Measurements from ENCODE around the gene NBAS. TPM values are rescaled to one million over a fixed set of nuclear protein-coding genes. Genes with fewer than 3 reads are reported as not detected.

The NBAS gene
- total RNA-seq, 1 experiment from 2014 or later, result 36.3 TPM

DNA sequence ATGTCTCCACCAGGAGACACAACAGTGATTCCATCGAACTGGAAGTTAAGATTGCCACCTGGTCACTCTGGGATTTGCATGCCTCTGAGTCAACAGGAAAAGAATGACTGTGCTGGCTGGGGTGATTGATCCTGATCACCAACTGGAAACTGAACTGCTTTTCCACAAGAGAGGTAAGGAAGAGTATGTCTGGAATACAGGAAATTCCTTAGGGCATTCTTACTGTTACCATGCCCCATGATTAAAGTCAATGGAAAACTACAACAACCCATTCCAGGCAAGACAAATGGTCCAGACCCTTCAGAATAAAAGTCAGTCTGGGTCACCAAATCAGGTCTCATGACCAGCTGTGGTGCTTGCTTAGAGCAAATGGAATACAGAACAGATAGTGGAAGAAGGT is 18.5 kb upstream of the NBAS start:
- in situ Hi-C loops (cut with HindIII; ENCODE audit: low pct_unique_long_range_greater_than_20kb, low sequenced_read_pairs) (no loop called here), intact Hi-C loops (cut with micrococcal nuclease; ENCODE audit: unreplicated experiment) (no loop called here)
- H3K9me3 ChIP-seq (ENCODE audit: control insufficient read depth, insufficient read depth, low read depth, low read length), result no peaks in the 10 kb centered on the region
- DNase-seq (ENCODE audit: low read depth, low spot score) (no peak), ATAC-seq (no peak)
- no peaks in the 10 kb centered on the region for H3K36me3 ChIP-seq (ENCODE audit: control insufficient read depth, insufficient read depth, low read length)
- no peaks in the 10 kb centered on the region for H3K4me1 ChIP-seq (ENCODE audit: control insufficient read depth, insufficient read depth, low read length)
- no peaks in the 10 kb centered on the region for H3K27me3 ChIP-seq (ENCODE audit: control insufficient read depth, insufficient read depth, low read length)
- no TSS peak for BruUV-seq (replicated peaks)
- no peak overlapping the region for H3K4me3 ChIP-seq (ENCODE audit: low read depth in 2 of 2, low read length in 2 of 2)
- TF ChIP-seq, protein P1, sequence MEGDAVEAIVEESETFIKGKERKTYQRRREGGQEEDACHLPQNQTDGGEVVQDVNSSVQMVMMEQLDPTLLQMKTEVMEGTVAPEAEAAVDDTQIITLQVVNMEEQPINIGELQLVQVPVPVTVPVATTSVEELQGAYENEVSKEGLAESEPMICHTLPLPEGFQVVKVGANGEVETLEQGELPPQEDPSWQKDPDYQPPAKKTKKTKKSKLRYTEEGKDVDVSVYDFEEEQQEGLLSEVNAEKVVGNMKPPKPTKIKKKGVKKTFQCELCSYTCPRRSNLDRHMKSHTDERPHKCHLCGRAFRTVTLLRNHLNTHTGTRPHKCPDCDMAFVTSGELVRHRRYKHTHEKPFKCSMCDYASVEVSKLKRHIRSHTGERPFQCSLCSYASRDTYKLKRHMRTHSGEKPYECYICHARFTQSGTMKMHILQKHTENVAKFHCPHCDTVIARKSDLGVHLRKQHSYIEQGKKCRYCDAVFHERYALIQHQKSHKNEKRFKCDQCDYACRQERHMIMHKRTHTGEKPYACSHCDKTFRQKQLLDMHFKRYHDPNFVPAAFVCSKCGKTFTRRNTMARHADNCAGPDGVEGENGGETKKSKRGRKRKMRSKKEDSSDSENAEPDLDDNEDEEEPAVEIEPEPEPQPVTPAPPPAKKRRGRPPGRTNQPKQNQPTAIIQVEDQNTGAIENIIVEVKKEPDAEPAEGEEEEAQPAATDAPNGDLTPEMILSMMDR (IDR thresholded peaks at IDR 0.05), result no peak
- TF ChIP-seq SIN3A (IDR thresholded peaks at IDR 0.05; ENCODE audit: borderline replicate concordance, insufficient read depth, low read depth, low read length), result no peak
- TF ChIP-seq, protein P2, sequence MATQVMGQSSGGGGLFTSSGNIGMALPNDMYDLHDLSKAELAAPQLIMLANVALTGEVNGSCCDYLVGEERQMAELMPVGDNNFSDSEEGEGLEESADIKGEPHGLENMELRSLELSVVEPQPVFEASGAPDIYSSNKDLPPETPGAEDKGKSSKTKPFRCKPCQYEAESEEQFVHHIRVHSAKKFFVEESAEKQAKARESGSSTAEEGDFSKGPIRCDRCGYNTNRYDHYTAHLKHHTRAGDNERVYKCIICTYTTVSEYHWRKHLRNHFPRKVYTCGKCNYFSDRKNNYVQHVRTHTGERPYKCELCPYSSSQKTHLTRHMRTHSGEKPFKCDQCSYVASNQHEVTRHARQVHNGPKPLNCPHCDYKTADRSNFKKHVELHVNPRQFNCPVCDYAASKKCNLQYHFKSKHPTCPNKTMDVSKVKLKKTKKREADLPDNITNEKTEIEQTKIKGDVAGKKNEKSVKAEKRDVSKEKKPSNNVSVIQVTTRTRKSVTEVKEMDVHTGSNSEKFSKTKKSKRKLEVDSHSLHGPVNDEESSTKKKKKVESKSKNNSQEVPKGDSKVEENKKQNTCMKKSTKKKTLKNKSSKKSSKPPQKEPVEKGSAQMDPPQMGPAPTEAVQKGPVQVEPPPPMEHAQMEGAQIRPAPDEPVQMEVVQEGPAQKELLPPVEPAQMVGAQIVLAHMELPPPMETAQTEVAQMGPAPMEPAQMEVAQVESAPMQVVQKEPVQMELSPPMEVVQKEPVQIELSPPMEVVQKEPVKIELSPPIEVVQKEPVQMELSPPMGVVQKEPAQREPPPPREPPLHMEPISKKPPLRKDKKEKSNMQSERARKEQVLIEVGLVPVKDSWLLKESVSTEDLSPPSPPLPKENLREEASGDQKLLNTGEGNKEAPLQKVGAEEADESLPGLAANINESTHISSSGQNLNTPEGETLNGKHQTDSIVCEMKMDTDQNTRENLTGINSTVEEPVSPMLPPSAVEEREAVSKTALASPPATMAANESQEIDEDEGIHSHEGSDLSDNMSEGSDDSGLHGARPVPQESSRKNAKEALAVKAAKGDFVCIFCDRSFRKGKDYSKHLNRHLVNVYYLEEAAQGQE (IDR thresholded peaks at IDR 0.05; ENCODE audit: insufficient read depth in 1 of 2, low read depth in 2 of 2, low read length in 1 of 2), result no peak
- no peak for TF ChIP-seq TCF7L2 (IDR thresholded peaks at IDR 0.05; ENCODE audit: low read depth, low read length)
- TF ChIP-seq POLR2AphosphoS5 (IDR thresholded peaks at IDR 0.05; ENCODE audit: low read depth, low read length), result no peak
- CTCF ChIA-PET, result no interaction called here
- POLR2A ChIA-PET, result no interaction called here
- no peak overlapping the region for H3K27ac ChIP-seq (ENCODE audit: low read length)

DNA sequence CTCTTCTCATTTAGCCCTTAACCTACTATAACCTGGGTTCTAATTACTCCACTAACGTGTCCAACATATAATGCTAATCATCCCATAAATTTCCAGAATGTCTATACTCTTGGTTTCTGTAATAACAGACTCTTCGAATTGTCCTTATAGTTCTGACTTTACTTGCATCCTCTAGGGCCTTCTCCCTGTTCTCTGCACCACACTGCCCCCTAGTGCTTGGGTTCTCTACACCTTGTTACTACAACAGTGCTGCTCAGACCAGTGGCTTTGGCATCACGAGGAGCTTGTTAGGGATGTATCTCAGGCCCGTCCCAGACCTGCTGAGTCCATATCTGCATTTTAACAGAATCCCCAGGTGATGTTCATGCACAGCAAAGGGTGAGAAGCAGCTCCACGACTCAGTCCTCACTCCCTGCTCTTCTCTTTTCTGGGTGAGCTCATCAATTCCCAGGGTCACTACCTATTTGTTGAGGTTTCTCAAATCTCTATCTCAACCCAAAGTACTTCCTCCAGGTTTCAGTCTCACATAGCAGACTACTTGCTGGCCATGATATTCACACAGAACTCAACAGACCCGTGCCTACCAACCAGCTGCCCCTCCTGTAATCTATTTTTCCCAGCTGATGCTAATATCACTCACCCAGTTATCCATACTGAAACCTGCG is 16.1 kb upstream of the NBAS start:
- in situ Hi-C loops (cut with HindIII; ENCODE audit: low pct_unique_long_range_greater_than_20kb, low sequenced_read_pairs), result no loop called here
- ChIA-PET POLR2A (no interaction called here), CTCF (interaction anchor here (0.5 to 0.6 kb wide), 3 partner anchors 10 to 216 kb away, joined by 3 to 5 read pairs (median 3); partner anchors contain the start of gene NBAS)
- H3K9me3 ChIP-seq (ENCODE audit: control insufficient read depth, insufficient read depth, low read depth, low read length), result no peaks in the 10 kb centered on the region
- TF ChIP-seq SIN3A (IDR thresholded peaks at IDR 0.05; ENCODE audit: borderline replicate concordance, insufficient read depth, low read depth, low read length), result no peak
- TF ChIP-seq, protein P1 (IDR thresholded peaks at IDR 0.05), result peak; percentile 86
- TF ChIP-seq, protein P2 (IDR thresholded peaks at IDR 0.05; ENCODE audit: insufficient read depth in 1 of 2, low read depth in 2 of 2, low read length in 1 of 2), result no peak
- ATAC-seq, result peak; percentile 99
- peak; percentile 64 for DNase-seq (ENCODE audit: low read depth, low spot score)
- H3K27me3 ChIP-seq (ENCODE audit: control insufficient read depth, insufficient read depth, low read length), result no peaks in the 10 kb centered on the region
- H3K4me1 ChIP-seq (ENCODE audit: control insufficient read depth, insufficient read depth, low read length), result no peaks in the 10 kb centered on the region
- no peak overlapping the region for H3K27ac ChIP-seq (ENCODE audit: low read length)
- intact Hi-C loops (cut with micrococcal nuclease; ENCODE audit: unreplicated experiment), result no loop called here
- H3K36me3 ChIP-seq (ENCODE audit: control insufficient read depth, insufficient read depth, low read length), result no peaks in the 10 kb centered on the region
- BruUV-seq (replicated peaks), result no TSS peak
- H3K4me3 ChIP-seq (ENCODE audit: low read depth in 2 of 2, low read length in 2 of 2), result no peak overlapping the region

All from Panc1 (cell line).